Right cardiac atrium (tissue), 5 donors: ENCODE measurements around the gene SYT1. TPM values are rescaled to one million over a fixed set of nuclear protein-coding genes. Genes with fewer than 3 reads are reported as not detected.

Experiments used
- ATAC-seq, 2 donors: fragments of 200-7000 bp; cut with Tn5 transposase; one replicate each; pipeline versions ENCODE4 v1.8.0 to v1.9.1; 2020; ENCODE audit warnings: moderate library complexity in 2 of 2, mild to moderate bottlenecking in 1 of 2
- DNase-seq, 3 donors: peaks; one replicate each; pipeline ENCODE4 v3.0.0-alpha.2; 2020
- H3K27ac ChIP-seq: one replicate; pipeline ENCODE4 v1.5.1; 2013; ENCODE audit warnings: mild to moderate bottlenecking, low read length, control low read depth, moderate library complexity
- H3K27me3 ChIP-seq: one replicate; pipeline ENCODE4 v1.6.1; 2013; ENCODE audit not compliant: control insufficient read depth, insufficient read depth
- H3K4me1 ChIP-seq: one replicate; pipeline ENCODE4 v1.6.1; 2013; ENCODE audit warnings: low read length; ENCODE audit not compliant: control insufficient read depth, insufficient read depth
- H3K4me3 ChIP-seq: one replicate; pipeline ENCODE4 v1.5.1; 2013; ENCODE audit warnings: low read length, control low read depth
- H3K9me3 ChIP-seq: one replicate; pipeline ENCODE4 v1.6.1; 2013; ENCODE audit warnings: low read length; ENCODE audit not compliant: control insufficient read depth
- WGBS: extraction: QIAGEN DNeasy Blood & Tissue Kit; methylation state at CpG from one replicate; pipeline ENCODE4 v1.1.7; 2013; 5-methylcytosine and 5-hydroxymethylcytosine counted together
- intact Hi-C, 4 donors: fragments of 100-400 bp; cut with DNase I; formaldehyde crosslinking; loops; one replicate each; pipeline versions ENCODE4 v1.11.0 to v1.14.0; 2022 to 2023
- polyA plus RNA-seq: library from polyadenylated mRNA; stranded (reverse); fragments of 200-250 nt; gene quantifications from one replicate; pipeline ENCODE4 v1.2.3, GENCODE V29; 2013
- total RNA-seq, 4 donors: library from RNA; stranded (reverse); fragmentation: NEBNext Ultra II Directional; extraction: Animal tissue kit (Norgen Biotek cat#: 25700); gene quantifications; one replicate each; pipeline ENCODE4 v1.2.1, GENCODE V29; 2021
- donor health status: healthy with polysubstance abuse.
- donor health status: DM: no; HTN: yes; CAD: no.
- donor health status: DM: no; HTN: no; CAD: no.
- donor health status: DM: no; HTN: yes; CAD: no; lungs with severe emphysema.
- donor health status: DM: yes; HTN: yes; CAD: no.

The SYT1 gene
- total and polyA plus RNA-seq, 5 donors = 0.20 to 0.53 (median 0.27) TPM; not detected in 1

- 77% methylated on average over 3 of the region's 3 CpGs for WGBS
- intact Hi-C loops = no loop called here
- Histone ChIP-seq H3K27me3 (no peaks in the 10 kb centered on the region), H3K9me3 (no peaks in the 10 kb centered on the region), H3K4me3 (no peak overlapping the region), H3K4me1 (no peaks in the 10 kb centered on the region), H3K27ac (no peak overlapping the region)
- DNase-seq (no peak), ATAC-seq (no peak)
Measured at GRCh38 chr12:79324571-79324970, 460.0 kb downstream of the SYT1 start.

- Histone ChIP-seq H3K27me3 (no peaks in the 10 kb centered on the region), H3K4me1 (no peaks in the 10 kb centered on the region), H3K4me3 (no peak overlapping the region), H3K9me3 (no peaks in the 10 kb centered on the region), H3K27ac (no peak overlapping the region)
- WGBS = 63% methylated on average over 2 of the region's 2 CpGs
- no peak for ATAC-seq
- intact Hi-C loops = no loop called here
- DNase-seq = no peak
Measured at GRCh38 chr12:79326222-79326621, 461.6 kb downstream of the SYT1 start.

- Histone ChIP-seq H3K27ac (no peak overlapping the region), H3K27me3 (no peaks in the 10 kb centered on the region), H3K4me3 (no peak overlapping the region), H3K9me3 (no peaks in the 10 kb centered on the region), H3K4me1 (no peaks in the 10 kb centered on the region)
- no peak for DNase-seq
- intact Hi-C loops = no loop called here
- 89% methylated on average over 2 of the region's 2 CpGs for WGBS
- ATAC-seq = no peak
Measured at GRCh38 chr12:79326663-79327062, 462.1 kb downstream of the SYT1 start.

- no peaks in the 10 kb centered on the region for H3K4me1 ChIP-seq
- WGBS = 90% methylated on average over 1 of the region's 1 CpG
- no peak for DNase-seq
- H3K27ac ChIP-seq = no peak overlapping the region
- no peaks in the 10 kb centered on the region for H3K9me3 ChIP-seq
- intact Hi-C loops = no loop called here
- no peak for ATAC-seq
- no peak overlapping the region for H3K4me3 ChIP-seq
- H3K27me3 ChIP-seq = no peaks in the 10 kb centered on the region
Measured at GRCh38 chr12:79327465-79327864, 462.9 kb downstream of the SYT1 start.

- no peak for DNase-seq
- Histone ChIP-seq H3K27ac (no peak overlapping the region), H3K4me1 (no peaks in the 10 kb centered on the region), H3K27me3 (no peaks in the 10 kb centered on the region), H3K4me3 (no peak overlapping the region), H3K9me3 (no peaks in the 10 kb centered on the region)
- intact Hi-C loops = no loop called here
- no peak for ATAC-seq
- WGBS = 83% methylated on average over 2 of the region's 2 CpGs
Measured at GRCh38 chr12:79329933-79330332, 465.4 kb downstream of the SYT1 start.

GRCh38 chr12:79331870-79332269 lies 467.3 kb downstream of the SYT1 start:
- intact Hi-C loops = no loop called here
- Histone ChIP-seq H3K9me3 (no peaks in the 10 kb centered on the region), H3K4me1 (no peaks in the 10 kb centered on the region), H3K4me3 (no peak overlapping the region), H3K27ac (no peak overlapping the region), H3K27me3 (no peaks in the 10 kb centered on the region)
- no peak for DNase-seq
- whole genome bisulfite sequencing = 70% methylated on average over 1 of the region's 1 CpG
- ATAC-seq = no peak

- DNase-seq = no peak
- Histone ChIP-seq H3K27me3 (no peaks in the 10 kb centered on the region), H3K4me1 (no peaks in the 10 kb centered on the region), H3K9me3 (no peaks in the 10 kb centered on the region), H3K4me3 (no peak overlapping the region), H3K27ac (no peak overlapping the region)
- intact Hi-C loops = no loop called here
- WGBS = 93% methylated on average over 3 of the region's 3 CpGs
- no peak for ATAC-seq
Measured at GRCh38 chr12:79333144-79333543, 468.6 kb downstream of the SYT1 start.

GRCh38 chr12:79337662-79338290 lies 473.2 kb downstream of the SYT1 start:
- Histone ChIP-seq H3K4me1 (no peaks in the 10 kb centered on the region), H3K27me3 (no peaks in the 10 kb centered on the region), H3K27ac (no peak overlapping the region), H3K9me3 (no peaks in the 10 kb centered on the region), H3K4me3 (no peak overlapping the region)
- DNase-seq (no peak), ATAC-seq (no peak)
- intact Hi-C loops = no loop called here
- WGBS = 84% methylated on average over 5 of the region's 5 CpGs

- Histone ChIP-seq H3K27me3 (peaks cover 2% of the 10 kb centered on the region), H3K9me3 (no peaks in the 10 kb centered on the region), H3K4me1 (no peaks in the 10 kb centered on the region), H3K27ac (no peak overlapping the region), H3K4me3 (no peak overlapping the region)
- DNase-seq = no peak
- no peak for ATAC-seq
- 56% methylated on average over 5 of the region's 5 CpGs for WGBS
- intact Hi-C loops = no loop called here
Measured at GRCh38 chr12:79344855-79345847, 480.6 kb downstream of the SYT1 start.

GRCh38 chr12:79347866-79348265 lies 483.3 kb downstream of the SYT1 start:
- peaks cover 2% of the 10 kb centered on the region for H3K27me3 ChIP-seq
- no peaks in the 10 kb centered on the region for H3K4me1 ChIP-seq
- ATAC-seq (no peak), DNase-seq (no peak)
- no peak overlapping the region for H3K27ac ChIP-seq
- H3K9me3 ChIP-seq = no peaks in the 10 kb centered on the region
- 46% methylated on average over 1 of the region's 1 CpG for WGBS
- H3K4me3 ChIP-seq = no peak overlapping the region
- intact Hi-C loops = no loop called here

GRCh38 chr12:79351251-79351650 lies 486.7 kb downstream of the SYT1 start:
- WGBS = 75% methylated on average over 3 of the region's 3 CpGs
- no peak for ATAC-seq
- Histone ChIP-seq H3K4me3 (no peak overlapping the region), H3K27ac (no peak overlapping the region), H3K4me1 (no peaks in the 10 kb centered on the region), H3K9me3 (no peaks in the 10 kb centered on the region), H3K27me3 (peaks cover 2% of the 10 kb centered on the region)
- intact Hi-C loops = no loop called here
- no peak for DNase-seq
